Endothelial cell (in vitro differentiated cells): Measurements from ENCODE around the gene APOBEC3F. TPM values are rescaled to one million over a fixed set of nuclear protein-coding genes. Genes with fewer than 3 reads are reported as not detected.
"Not testable (repeated sequence)": the region's sequence is repeated elsewhere in the genome, so short reads cannot be mapped to it uniquely, and the experiment has no call there.

ENCODE experiments used
- DNase-seq: peaks from one replicate; pipeline ENCODE4 v3.0.0; 2021; ENCODE audit warnings: low spot score
- H3K27ac Mint-ChIP-seq: one replicate; pipeline ENCODE4 v1.8.0; 2021; ENCODE audit warnings: mixed read lengths, inconsistent platforms; ENCODE audit not compliant: unreplicated experiment
- H3K27me3 Mint-ChIP-seq: one replicate; pipeline ENCODE4 v1.8.0; 2021; ENCODE audit warnings: mild to moderate bottlenecking, moderate library complexity, mixed read lengths, inconsistent platforms; ENCODE audit not compliant: unreplicated experiment
- H3K36me3 Mint-ChIP-seq: one replicate; pipeline ENCODE4 v1.8.0; 2021; ENCODE audit warnings: mild to moderate bottlenecking, low read depth, mixed read lengths, inconsistent platforms; ENCODE audit not compliant: unreplicated experiment
- H3K4me1 Mint-ChIP-seq: one replicate; pipeline ENCODE4 v1.8.0; 2021; ENCODE audit warnings: mild to moderate bottlenecking, mixed read lengths, inconsistent platforms; ENCODE audit not compliant: unreplicated experiment
- H3K4me3 Mint-ChIP-seq: one replicate; pipeline ENCODE4 v1.8.0; 2021; ENCODE audit warnings: mild to moderate bottlenecking, mixed read lengths, inconsistent platforms; ENCODE audit not compliant: unreplicated experiment
- H3K9me3 Mint-ChIP-seq: one replicate; pipeline ENCODE4 v1.8.0; 2021; ENCODE audit warnings: mixed read lengths, inconsistent platforms; ENCODE audit not compliant: unreplicated experiment
- CTCF ChIP-seq: fragments of 200-600 bp; sonication (generic); IDR thresholded peaks from one replicate; pipeline ENCODE4 v1.5.0; 2021; ENCODE audit warnings: antibody characterized with exemption; ENCODE audit not compliant: unreplicated experiment
- total RNA-seq: library from RNA; stranded (reverse); fragmentation: NEBNext Ultra II Directional; extraction: Animal tissue kit (Norgen Biotek cat#: 25700); gene quantifications from one replicate; pipeline ENCODE4 v1.2.1, GENCODE V29; 2021; ENCODE audit not compliant: unreplicated experiment

The APOBEC3F gene
- total RNA-seq, 1 donor from 2014 or later: 21.1 TPM

DNA sequence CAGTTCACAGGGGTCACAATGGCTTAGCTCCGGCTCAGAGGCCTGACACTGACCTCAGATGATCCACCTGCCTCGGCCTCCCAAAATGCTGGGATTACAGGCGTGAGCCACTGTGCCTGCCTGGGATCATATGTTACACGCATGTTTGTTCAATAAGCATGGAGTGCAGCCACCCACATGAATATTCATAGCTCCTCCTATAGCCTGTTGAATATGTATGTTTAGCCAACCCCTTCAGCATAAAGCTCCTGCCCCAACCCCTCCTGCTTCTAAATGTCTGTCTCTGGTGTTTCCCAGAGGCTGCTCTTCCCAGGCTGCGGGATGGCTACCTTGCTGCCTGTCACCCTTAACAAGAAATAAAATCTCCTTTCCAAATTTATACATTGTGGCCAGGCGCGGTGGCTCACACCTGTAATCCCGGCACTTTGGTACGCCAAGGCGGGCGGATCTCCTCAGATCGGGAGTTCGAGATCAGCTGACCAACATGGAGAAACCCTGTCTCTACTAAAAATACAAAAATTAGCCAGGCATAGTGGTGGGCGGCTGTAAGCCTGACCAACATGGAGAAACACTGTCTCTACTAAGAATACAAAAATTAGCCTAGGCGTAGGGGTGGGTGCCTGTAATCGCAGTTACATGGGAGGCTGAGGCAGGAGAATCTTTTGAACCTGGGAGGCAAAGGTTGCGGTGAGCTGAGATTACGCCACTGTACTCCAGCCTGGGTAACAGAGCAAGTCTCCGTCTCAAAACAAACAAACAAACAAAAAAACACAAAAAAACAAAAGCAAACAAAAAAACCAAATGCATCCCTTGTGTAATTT is 1.1 kb upstream of the APOBEC3F start:
- H3K27me3 Mint-ChIP-seq: peaks cover 5% of the 10 kb centered on the region
- H3K27ac Mint-ChIP-seq: peak overlapping the region; percentile 81
- no peak for TF ChIP-seq CTCF
- H3K9me3 Mint-ChIP-seq: no peaks in the 10 kb centered on the region
- peaks cover 37% of the 10 kb centered on the region for H3K4me1 Mint-ChIP-seq
- H3K36me3 Mint-ChIP-seq: peaks cover 6% of the 10 kb centered on the region
- no peak for DNase-seq
- peak overlapping the region; percentile 93 for H3K4me3 Mint-ChIP-seq

DNA sequence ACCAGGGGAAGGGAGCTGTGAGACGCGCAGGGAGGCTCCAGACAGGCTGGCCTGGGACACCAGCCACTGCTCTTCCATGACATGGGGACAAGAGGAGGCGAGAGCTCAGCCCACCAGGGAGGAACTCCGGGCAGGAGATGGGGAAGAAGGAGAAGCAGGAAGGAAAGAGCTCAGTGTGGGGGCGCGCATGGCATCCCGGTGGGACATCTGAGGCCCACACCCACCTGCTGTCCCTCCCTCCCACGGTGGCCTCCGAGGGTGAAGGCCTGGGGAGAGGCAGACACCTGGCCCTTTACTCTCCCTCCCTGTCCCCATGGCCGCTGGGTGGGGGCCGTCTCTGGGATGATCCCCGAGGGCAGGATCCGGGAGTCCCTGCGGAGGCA is 518 bp upstream of the APOBEC3F start:
- H3K9me3 Mint-ChIP-seq, H3K27me3 Mint-ChIP-seq, DNase-seq, H3K36me3 Mint-ChIP-seq: not testable (repeated sequence)
- Mint-ChIP-seq H3K27ac (peak overlapping the region; percentile 81), H3K4me1 (peaks cover 37% of the 10 kb centered on the region), H3K4me3 (peak overlapping the region; percentile 93)

GRCh38 chr22:39041908-39042307 is 1.2 kb downstream of the APOBEC3F start:
- Mint-ChIP-seq H3K27ac (peak overlapping the region; percentile 18), H3K27me3 (peaks cover 5% of the 10 kb centered on the region), H3K36me3 (peaks cover 10% of the 10 kb centered on the region), H3K9me3 (no peaks in the 10 kb centered on the region), H3K4me1 (peaks cover 34% of the 10 kb centered on the region), H3K4me3 (peak overlapping the region; percentile 95)
- no peak for TF ChIP-seq CTCF
- no peak for DNase-seq

GRCh38 chr22:39043063-39043462 is 2.4 kb downstream of the APOBEC3F start:
- H3K4me1 Mint-ChIP-seq: peaks cover 33% of the 10 kb centered on the region
- DNase-seq, H3K27me3 Mint-ChIP-seq, H3K4me3 Mint-ChIP-seq, H3K9me3 Mint-ChIP-seq, H3K27ac Mint-ChIP-seq, H3K36me3 Mint-ChIP-seq: not testable (repeated sequence)

DNA sequence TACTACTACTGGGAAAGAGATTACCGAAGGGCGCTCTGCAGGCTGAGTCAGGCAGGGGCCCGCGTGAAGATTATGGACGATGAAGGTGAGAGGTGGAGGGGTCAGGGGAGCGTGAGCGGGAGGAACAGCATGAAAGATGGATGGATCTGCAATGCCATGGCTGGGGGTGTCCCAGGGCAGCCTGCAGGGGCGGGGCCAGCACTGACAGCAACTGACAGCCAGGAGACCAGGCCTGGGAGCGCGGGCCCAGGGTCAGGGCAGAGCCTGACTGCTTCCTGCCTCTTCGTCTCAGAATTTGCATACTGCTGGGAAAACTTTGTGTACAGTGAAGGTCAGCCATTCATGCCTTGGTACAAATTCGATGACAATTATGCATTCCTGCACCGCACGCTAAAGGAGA is 4.5 kb downstream of the APOBEC3F start:
- H3K27ac Mint-ChIP-seq, H3K9me3 Mint-ChIP-seq, H3K27me3 Mint-ChIP-seq, H3K36me3 Mint-ChIP-seq, H3K4me3 Mint-ChIP-seq, DNase-seq: not testable (repeated sequence)
- peaks cover 19% of the 10 kb centered on the region for H3K4me1 Mint-ChIP-seq

DNA sequence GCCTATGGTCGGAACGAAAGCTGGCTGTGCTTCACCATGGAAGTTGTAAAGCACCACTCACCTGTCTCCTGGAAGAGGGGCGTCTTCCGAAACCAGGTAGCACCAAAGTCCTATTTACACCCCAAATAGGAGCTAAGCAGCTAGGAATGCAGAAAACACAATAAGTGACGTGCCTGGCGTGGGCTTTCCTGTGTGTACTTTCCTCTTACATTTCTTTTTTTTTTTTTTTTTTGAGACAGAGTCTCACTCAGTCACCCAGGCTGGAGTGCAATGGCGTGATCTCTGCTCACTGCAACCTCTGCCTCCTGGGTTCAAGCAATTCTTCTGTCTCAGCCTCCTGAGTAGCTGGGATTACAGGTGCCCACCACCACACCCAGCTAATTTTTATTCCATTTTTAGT is 8.8 kb downstream of the APOBEC3F start:
- DNase-seq, H3K27me3 Mint-ChIP-seq, H3K4me3 Mint-ChIP-seq, H3K4me1 Mint-ChIP-seq, H3K9me3 Mint-ChIP-seq, H3K27ac Mint-ChIP-seq, H3K36me3 Mint-ChIP-seq: not testable (repeated sequence)

GRCh38 chr22:39051844-39052495 is 11.3 kb downstream of the APOBEC3F start:
- H3K9me3 Mint-ChIP-seq, H3K4me1 Mint-ChIP-seq, H3K4me3 Mint-ChIP-seq, DNase-seq, H3K27ac Mint-ChIP-seq, H3K36me3 Mint-ChIP-seq, H3K27me3 Mint-ChIP-seq: not testable (repeated sequence)
